Eye (tissue), 1 donor: ENCODE measurements around the gene TCN1.
A peak's percentile ranks its signal among the peaks of the same experiment; 100 is the strongest.
"Not testable (repeated sequence)": the region's sequence is repeated elsewhere in the genome, so short reads cannot be mapped to it uniquely, and the experiment has no call there.

Experiments used
- DNase-seq: peaks from one replicate; pipeline ENCODE4 v3.0.0-alpha.2; 2015

The TCN1 gene

GRCh38 chr11:59857439-59858434, 8.6 kb downstream of the TCN1 start:
- no peak for DNase-seq

- no peak for DNase-seq
These were observed 11.4 kb downstream of the TCN1 start for GRCh38 chr11:59854871-59855270.

- DNase-seq: not testable (repeated sequence)
These were observed 14.9 kb downstream of the TCN1 start for GRCh38 chr11:59851416-59851815.

GRCh38 chr11:59849551-59849950, 16.7 kb downstream of the TCN1 start:
- DNase-seq: not testable (repeated sequence)

- DNase-seq: no peak
These were observed 17.2 kb downstream of the TCN1 start for GRCh38 chr11:59849129-59849528.

- not testable (repeated sequence) for DNase-seq
These were observed 17.8 kb downstream of the TCN1 start for GRCh38 chr11:59848439-59848838.

- DNase-seq: no peak
These were observed 18.7 kb downstream of the TCN1 start for GRCh38 chr11:59847626-59848025.

- DNase-seq: no peak
These were observed 19.7 kb downstream of the TCN1 start for GRCh38 chr11:59846556-59846955.

GRCh38 chr11:59845399-59845798, 20.9 kb downstream of the TCN1 start, which contains the start of gene CBLIF:
Gene CBLIF (minus strand): TSS chr11:59845499. CDS start chr11:59845453, 46 bp downstream.
- no peak for DNase-seq

GRCh38 chr11:59842316-59842715, 24.0 kb downstream of the TCN1 start:
- DNase-seq: no peak

- DNase-seq: no peak
These were observed 24.8 kb downstream of the TCN1 start for GRCh38 chr11:59841514-59841913.

- DNase-seq: no peak
These were observed 26.7 kb downstream of the TCN1 start for GRCh38 chr11:59839615-59840014.

- DNase-seq: no peak
These were observed 32.7 kb downstream of the TCN1 start for GRCh38 chr11:59833602-59834001.

- no peak for DNase-seq
These were observed 36.9 kb downstream of the TCN1 start for GRCh38 chr11:59829358-59829757.

GRCh38 chr11:59822989-59823566, 43.2 kb downstream of the TCN1 start:
- peak; percentile 81 for DNase-seq

- no peak for DNase-seq
These were observed 47.7 kb downstream of the TCN1 start for GRCh38 chr11:59818572-59818971.

- DNase-seq: not testable (repeated sequence)
These were observed 49.9 kb downstream of the TCN1 start for GRCh38 chr11:59816434-59816833.

- DNase-seq: no peak
These were observed 50.5 kb downstream of the TCN1 start for GRCh38 chr11:59815754-59816153.

- no peak for DNase-seq
These were observed 52.3 kb downstream of the TCN1 start for GRCh38 chr11:59814021-59814420.

- DNase-seq: no peak
These were observed 52.9 kb downstream of the TCN1 start for GRCh38 chr11:59813364-59813763.

- DNase-seq: no peak
These were observed 54.1 kb downstream of the TCN1 start for GRCh38 chr11:59812220-59812619.

- DNase-seq: no peak
These were observed 55.4 kb downstream of the TCN1 start for GRCh38 chr11:59810911-59811259.

- peak; percentile 96 for DNase-seq
These were observed 55.9 kb downstream of the TCN1 start, which contains the start of gene MRPL16 for GRCh38 chr11:59810189-59810910. Gene MRPL16 (minus strand): TSS chr11:59810778. CDS start chr11:59810658, 120 bp downstream.
